ENCODE results near the gene PTPRZ1. TPM values are rescaled to one million over a fixed set of nuclear protein-coding genes. Genes with fewer than 3 reads are reported as not detected.

Gene PTPRZ1
- polyA plus RNA-seq, 2 of the 4 experiments (the other 2 are of a cell fraction) = not detected

GRCh38 chr7:122094549-122094948 is 221.6 kb downstream of the PTPRZ1 start:
- 39% methylated on average over 1 of the region's 1 CpG for WGBS (ENCODE audit: missing lambda C conversion rate)
- ChIA-PET CTCF (no interaction called here), POLR2A (no interaction called here)
- FAIRE-seq (no peak), DNase-seq (ENCODE audit: low read depth in 1 of 2, low spot score in 1 of 2) (no peak), ATAC-seq (no peak)
- TF ChIP-seq MYC (IDR thresholded peaks at IDR 0.05; ENCODE audit: borderline replicate concordance, low read length) (no peak), POLR2A (IDR thresholded peaks at IDR 0.05; ENCODE audit: low read length) (no peak), RARB (CRISPR knock-in tag; IDR thresholded peaks at IDR 0.05) (no peak)
- no peak overlapping the region for H3K4me2 ChIP-seq
- H3K4me1 ChIP-seq = no peaks in the 10 kb centered on the region
- H3K9me3 ChIP-seq = no peaks in the 10 kb centered on the region
- no peak overlapping the region for H3K4me3 ChIP-seq
- H3K27ac ChIP-seq = no peak overlapping the region

GRCh38 chr7:122095642-122096041 is 222.7 kb downstream of the PTPRZ1 start:
- ChIA-PET POLR2A (no interaction called here), CTCF (no interaction called here)
- no peaks in the 10 kb centered on the region for H3K4me1 ChIP-seq
- H3K4me3 ChIP-seq = no peak overlapping the region
- WGBS (ENCODE audit: missing lambda C conversion rate) = 17% methylated on average over 4 of the region's 4 CpGs
- no peak overlapping the region for H3K4me2 ChIP-seq
- TF ChIP-seq ATOH8 (CRISPR knock-in tag; IDR thresholded peaks at IDR 0.05; ENCODE audit: low read depth) (no peak), MAFK (IDR thresholded peaks at IDR 0.05; ENCODE audit: partially characterized antibody) (peak; percentile 61)
- no peak for ATAC-seq
- FAIRE-seq = no peak
- H3K9me3 ChIP-seq = no peaks in the 10 kb centered on the region
- H3K27ac ChIP-seq = no peak overlapping the region
- no peak for DNase-seq (ENCODE audit: low read depth in 1 of 2, low spot score in 1 of 2)

DNA sequence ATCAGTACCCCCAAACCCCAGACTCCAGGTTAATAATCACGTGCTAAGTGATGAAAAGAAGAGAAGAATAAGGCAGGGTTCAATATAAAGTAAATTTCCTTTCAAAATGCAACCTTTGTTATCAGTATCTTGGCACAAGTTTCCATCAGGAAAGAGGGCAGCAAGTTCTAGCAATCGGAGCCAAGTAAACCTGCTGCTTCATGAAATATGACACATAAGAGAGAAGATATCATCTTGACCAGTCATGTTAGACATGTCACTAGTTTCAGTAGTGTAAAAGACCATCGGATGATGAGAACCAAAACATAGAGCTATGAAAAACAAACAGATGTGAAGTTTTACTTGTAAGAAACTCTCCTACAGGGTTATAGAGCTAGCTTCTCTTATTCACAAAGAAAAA is 227.1 kb downstream of the PTPRZ1 start:
- Histone ChIP-seq H3K4me3 (no peak overlapping the region), H3K4me2 (no peak overlapping the region), H3K4me1 (no peaks in the 10 kb centered on the region), H3K9me3 (peaks cover 3% of the 10 kb centered on the region; the same call in 1 of the 3 replicates), H3K27ac (no peak overlapping the region)
- CTCF ChIA-PET = no interaction called here
- 16% methylated on average over 3 of the region's 3 CpGs for WGBS (ENCODE audit: missing lambda C conversion rate)
- TF ChIP-seq HEYL (CRISPR knock-in tag; IDR thresholded peaks at IDR 0.05) = no peak
- no peak for TF ChIP-seq SMC3 (IDR thresholded peaks at IDR 0.05)
- TF ChIP-seq MAZ (IDR thresholded peaks at IDR 0.05; ENCODE audit: borderline replicate concordance, low read depth, low read length) = no peak
- TF ChIP-seq PBX3 (IDR thresholded peaks at IDR 0.05) = no peak
- TF ChIP-seq ZC3H11A (IDR thresholded peaks at IDR 0.05) = no peak
- TF ChIP-seq KDM1A (IDR thresholded peaks at IDR 0.05; ENCODE audit: low read depth) = no peak
- TF ChIP-seq CHD2 (IDR thresholded peaks at IDR 0.05; ENCODE audit: low read length, partially characterized antibody) = no peak
- no peak for TF ChIP-seq ZSCAN20 (CRISPR knock-in tag; IDR thresholded peaks at IDR 0.05)
- TF ChIP-seq USF2 (IDR thresholded peaks at IDR 0.05) = no peak
- no peak for TF ChIP-seq RAD21 (conservative IDR thresholded peaks at IDR 0.05 in 1 of 2, IDR thresholded peaks at IDR 0.05 in 1 of 2)
- TF ChIP-seq FOXS1 (CRISPR knock-in tag; IDR thresholded peaks at IDR 0.05) = no peak
- ATAC-seq = no peak
- POLR2A ChIA-PET = no interaction called here
- no peak for FAIRE-seq
- DNase-seq (ENCODE audit: low read depth in 1 of 2, low spot score in 1 of 2) = no peak

GRCh38 chr7:122103064-122103463 is 230.1 kb downstream of the PTPRZ1 start:
- FAIRE-seq = no peak
- ChIA-PET POLR2A (no interaction called here), CTCF (no interaction called here)
- no peak for ATAC-seq
- Histone ChIP-seq H3K9me3 (peaks cover 3% of the 10 kb centered on the region; the same call in 1 of the 3 replicates), H3K4me1 (no peaks in the 10 kb centered on the region), H3K4me3 (no peak overlapping the region), H3K27ac (no peak overlapping the region), H3K4me2 (no peak overlapping the region)
- TF ChIP-seq CBX8 (IDR thresholded peaks at IDR 0.05) (no peak), CHD2 (IDR thresholded peaks at IDR 0.05; ENCODE audit: low read length, partially characterized antibody) (no peak), ZSCAN20 (CRISPR knock-in tag; IDR thresholded peaks at IDR 0.05) (no peak), USF2 (IDR thresholded peaks at IDR 0.05) (no peak), KDM1A (IDR thresholded peaks at IDR 0.05; ENCODE audit: low read depth) (no peak), HOXA7 (CRISPR knock-in tag; IDR thresholded peaks at IDR 0.05) (no peak), CHD4 (IDR thresholded peaks at IDR 0.05; ENCODE audit: borderline replicate concordance) (no peak), CBX2 (IDR thresholded peaks at IDR 0.05; ENCODE audit: borderline replicate concordance, low read depth) (no peak)
- DNase-seq (ENCODE audit: low read depth in 1 of 2, low spot score in 1 of 2) = no peak
